Left colon (tissue), 2 donors: ENCODE measurements around the gene BTBD1. TPM values are rescaled to one million over a fixed set of nuclear protein-coding genes. Genes with fewer than 3 reads are reported as not detected.
"Not testable (repeated sequence)": the region's sequence is repeated elsewhere in the genome, so short reads cannot be mapped to it uniquely, and the experiment has no call there.

ENCODE experiments used
- ATAC-seq: fragments of 200-7000 bp; cut with Tn5 transposase; one replicate; pipeline ENCODE4 v1.9.1; 2020; ENCODE audit warnings: mild to moderate bottlenecking, moderate library complexity
- DNase-seq, 2 donors: peaks; one replicate each; pipeline ENCODE4 v3.0.0-alpha.2; 2020
- intact Hi-C, 2 donors: fragments of 100-400 bp; cut with DNase I in 1 of 2; cut with micrococcal nuclease in 1 of 2; formaldehyde crosslinking; loops; one replicate each; pipeline versions ENCODE4 v1.11.2 to v1.14.0; 2022; cut with DNase I, micrococcal nuclease
- total RNA-seq, 2 donors: library from RNA; stranded (reverse); fragmentation: NEBNext Ultra II Directional; extraction: Animal tissue kit (Norgen Biotek cat#: 25700); gene quantifications; one replicate each; pipeline ENCODE4 v1.2.1, GENCODE V29; 2021
- donor health status: DM: no; HTN: no; CAD: no.
- donor health status: DM: yes; HTN: yes; CAD: no.

Gene BTBD1
- total RNA-seq, 2 donors from 2014 or later: 62.8 to 70.1 TPM

DNA sequence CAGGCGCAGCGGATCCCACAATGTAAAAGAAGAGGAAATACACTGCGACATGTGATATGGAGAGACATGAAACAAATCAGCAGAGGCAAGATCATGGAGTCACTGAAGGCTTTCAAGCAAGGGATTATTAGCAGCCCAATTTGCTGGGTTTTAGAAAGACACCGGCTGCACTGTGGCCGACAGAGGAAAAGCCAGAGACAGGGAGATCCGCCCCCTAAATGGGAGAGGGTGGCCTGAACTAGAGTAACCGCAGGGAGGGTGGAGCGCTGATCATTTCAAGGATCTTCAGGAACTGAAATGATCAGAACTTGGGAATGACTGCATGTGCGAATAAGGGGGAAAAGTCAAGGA lies 55.0 kb downstream of the BTBD1 start:
- intact Hi-C loops: loop anchor here in 1 of 2 donors (10.0 kb wide), 1 partner anchor 477 kb away; no protein-coding TSS in a partner anchor
- ATAC-seq: no peak
- no peak for DNase-seq

DNA sequence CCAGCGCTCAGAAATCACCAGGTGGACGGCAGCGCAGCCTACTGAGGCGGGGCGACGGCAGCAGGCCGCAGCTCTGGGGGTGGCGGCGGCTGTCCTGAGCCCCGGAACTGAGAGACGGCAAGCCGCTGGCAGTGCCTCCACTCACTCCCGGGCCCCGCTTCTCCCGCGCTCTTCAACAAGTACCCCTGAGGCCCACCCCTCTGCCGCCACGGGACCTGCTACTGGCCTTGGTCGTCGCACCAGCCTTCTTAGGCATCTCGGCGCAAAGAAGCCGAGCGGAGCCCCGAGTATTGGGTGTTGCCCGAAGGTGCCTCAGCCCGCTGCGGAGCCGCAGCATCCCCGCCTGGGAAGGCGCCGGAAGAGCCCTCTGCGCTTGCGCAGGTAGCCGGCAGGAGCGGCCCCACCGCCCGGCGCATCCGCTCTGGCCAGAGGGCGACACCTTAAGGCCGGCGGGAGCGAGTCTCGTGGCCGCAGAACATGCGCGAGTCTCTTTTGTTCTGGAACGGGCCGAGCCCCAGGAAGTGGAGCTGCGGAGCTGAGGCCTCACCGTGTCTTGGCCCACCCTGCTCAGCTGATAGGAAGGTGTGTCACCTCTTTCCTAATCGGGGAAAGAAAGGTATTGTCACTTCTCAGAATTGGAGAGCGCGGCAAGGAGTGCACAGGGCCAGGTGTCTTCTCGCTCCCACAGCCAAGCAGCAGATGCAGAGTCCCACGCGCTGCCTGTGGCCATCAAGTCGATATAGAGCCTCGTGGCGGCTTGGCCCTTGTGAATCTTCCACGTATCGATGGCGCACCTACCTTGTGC lies 55.6 kb downstream of the BTBD1 start, which contains the start of gene C15orf40:
TSS of gene C15orf40 (minus strand) at position 369 of the 805 bp plus-strand sequence. CDS start at position 337, 32 bp downstream.
- intact Hi-C loops: loop anchor here in 1 of 2 donors (10.0 kb wide), 1 partner anchor 477 kb away; no protein-coding TSS in a partner anchor
- ATAC-seq: peak; percentile 98
- DNase-seq: peak; percentile 90 to 92

DNA sequence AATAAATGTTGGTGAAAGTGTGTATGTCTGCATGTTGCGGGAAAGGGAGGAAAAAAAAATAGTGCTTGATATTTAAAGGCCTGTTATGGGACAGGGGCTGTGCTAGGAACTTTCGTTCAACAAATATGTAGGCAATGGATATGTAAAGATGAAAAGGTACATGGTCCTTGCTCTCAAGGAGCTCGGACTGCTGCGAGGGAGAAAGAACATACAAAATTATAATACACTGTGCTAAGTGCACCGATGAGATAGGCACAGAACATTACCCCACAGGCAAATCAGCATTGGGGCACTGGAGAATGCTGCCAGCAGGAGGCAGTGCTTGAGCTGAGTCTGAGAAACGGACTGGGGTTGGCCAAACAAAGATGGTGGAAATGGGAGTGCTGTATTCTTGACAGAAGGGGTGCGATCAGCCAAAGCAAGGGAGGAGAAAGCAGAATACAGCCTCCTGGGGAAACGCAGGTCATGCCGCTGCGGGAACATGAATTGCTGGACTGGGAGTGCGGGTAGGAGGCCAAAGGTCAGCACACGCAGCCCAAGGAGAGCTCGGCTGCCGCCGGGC lies 56.3 kb downstream of the BTBD1 start:
- intact Hi-C loops: loop anchor here in 1 of 2 donors (10.0 kb wide), 1 partner anchor 476 kb away; no protein-coding TSS in a partner anchor
- peak; percentile 78 for ATAC-seq
- DNase-seq: peak; percentile 73 to 85

DNA sequence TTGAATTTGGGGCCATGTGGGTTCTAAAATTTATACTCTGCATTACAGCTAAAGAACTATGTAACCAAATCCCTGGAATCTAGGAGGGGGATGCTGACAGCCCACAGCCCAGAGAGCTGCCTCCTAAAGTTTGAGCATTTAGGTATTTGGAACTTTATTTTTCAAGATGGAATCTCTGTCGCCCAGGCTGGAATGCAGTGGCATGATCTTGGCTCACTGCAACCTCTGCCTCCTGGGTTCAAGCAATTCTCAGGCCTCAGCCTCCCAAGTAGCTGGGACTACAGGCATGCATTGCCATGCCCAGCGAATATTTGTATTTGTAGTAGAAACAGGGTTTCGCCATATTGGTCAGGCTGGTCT lies 66.4 kb downstream of the BTBD1 start:
- intact Hi-C loops: loop anchor here in 1 of 2 donors (10.0 kb wide), 1 partner anchor 204 kb away; the partner anchor contains the start of gene HDGFL3
- not testable (repeated sequence) for ATAC-seq, DNase-seq

DNA sequence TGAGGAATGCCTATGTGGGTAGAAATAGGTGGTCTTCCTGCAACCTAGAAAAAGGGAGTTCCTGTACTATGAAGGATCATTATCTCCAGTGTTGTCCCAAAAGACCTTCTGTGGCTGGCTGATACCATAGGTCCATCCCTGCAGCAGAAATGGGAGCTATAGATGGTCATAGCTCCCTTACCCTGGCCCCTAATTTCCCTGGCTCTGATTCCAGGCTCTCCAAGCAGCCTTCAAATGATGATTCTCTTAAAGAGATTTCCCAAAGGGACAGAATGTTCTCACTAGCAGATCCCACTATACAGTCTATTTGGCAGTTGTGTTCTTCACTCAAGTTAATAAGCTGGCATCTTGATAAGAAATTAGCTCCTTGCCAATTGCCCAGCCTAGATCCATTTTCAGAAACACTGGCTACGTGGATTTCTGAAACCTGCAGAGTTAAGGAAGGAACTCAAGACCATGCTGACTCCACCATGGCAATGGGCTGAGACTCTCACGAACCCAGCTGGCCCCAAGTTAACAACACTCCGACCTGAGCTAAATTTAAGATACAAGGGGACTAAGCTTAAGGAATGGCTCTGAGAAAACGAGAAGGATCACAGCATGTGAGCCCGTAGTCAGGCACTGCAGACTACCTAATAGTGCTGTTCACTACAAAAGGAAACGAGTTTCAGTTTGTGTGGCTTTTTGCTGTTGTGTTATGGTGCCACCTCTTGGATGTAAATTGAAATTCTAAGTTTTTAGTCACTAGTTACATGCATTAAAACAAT lies 67.0 kb downstream of the BTBD1 start:
- DNase-seq (no peak), ATAC-seq (peak; percentile 77)
- intact Hi-C loops: loop anchor here in 1 of 2 donors (10.0 kb wide), 1 partner anchor 205 kb away; the partner anchor contains the start of gene HDGFL3

DNA sequence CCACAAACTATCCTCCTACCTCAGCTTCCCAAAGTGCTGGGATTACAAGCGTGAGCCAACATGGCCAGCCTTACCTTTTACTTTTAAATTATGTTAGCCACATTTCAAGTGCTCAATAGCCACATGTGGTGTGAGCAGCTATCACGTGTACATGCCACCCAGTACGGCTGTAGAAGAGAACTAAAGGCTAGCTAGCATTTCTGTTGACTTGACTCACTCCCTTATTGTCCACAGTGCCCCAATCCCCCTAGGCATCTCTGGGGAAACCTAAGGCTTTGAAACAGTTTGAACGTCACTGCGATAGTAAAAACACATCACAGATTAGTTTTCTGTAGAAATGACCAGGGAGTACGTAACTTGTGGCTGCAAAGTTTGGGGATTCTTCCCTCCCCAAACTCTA lies 67.6 kb downstream of the BTBD1 start:
- no peak for ATAC-seq
- DNase-seq: no peak
- intact Hi-C loops: no loop called here

DNA sequence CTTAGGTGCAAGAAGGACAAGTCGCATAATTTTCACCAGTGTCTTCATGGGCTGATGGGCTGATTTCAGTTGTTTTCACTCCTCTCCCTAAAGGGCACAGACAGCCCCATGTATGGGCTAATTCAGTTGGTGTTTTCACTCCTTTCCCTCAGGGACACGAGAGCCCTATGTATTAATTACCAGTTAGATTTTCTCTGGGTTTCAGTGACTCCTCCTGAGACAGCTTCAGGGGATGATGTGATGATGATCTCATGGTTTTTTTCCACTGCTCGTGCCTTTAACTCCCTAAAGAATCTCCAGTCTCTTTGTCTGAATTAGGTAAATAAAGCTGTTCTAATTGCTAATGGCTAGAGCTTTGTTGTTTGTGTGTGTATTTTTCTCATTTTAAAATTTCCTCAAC lies 71.1 kb downstream of the BTBD1 start:
- DNase-seq (no peak), ATAC-seq (no peak)
- intact Hi-C loops: no loop called here

DNA sequence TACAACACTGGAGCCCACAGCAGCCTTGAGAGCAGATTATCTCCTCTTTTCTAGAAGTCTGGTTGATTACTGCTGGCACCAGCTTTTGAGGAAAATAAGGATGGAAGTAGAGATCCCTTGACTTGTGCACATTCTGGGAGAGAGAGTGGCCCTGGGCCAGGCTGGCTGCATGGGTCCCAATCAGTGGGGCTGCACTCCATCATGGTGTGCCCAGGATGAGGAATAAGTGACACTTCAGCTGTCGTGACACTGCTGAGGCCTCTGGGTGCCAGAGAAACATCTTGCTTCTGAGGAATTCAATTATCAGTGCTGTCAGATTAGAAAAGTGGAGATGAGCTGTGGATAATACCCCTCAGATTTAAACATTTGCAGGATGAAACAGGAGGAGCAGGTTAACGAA lies 72.0 kb downstream of the BTBD1 start:
- ATAC-seq (no peak), DNase-seq (no peak)
- intact Hi-C loops: no loop called here

DNA sequence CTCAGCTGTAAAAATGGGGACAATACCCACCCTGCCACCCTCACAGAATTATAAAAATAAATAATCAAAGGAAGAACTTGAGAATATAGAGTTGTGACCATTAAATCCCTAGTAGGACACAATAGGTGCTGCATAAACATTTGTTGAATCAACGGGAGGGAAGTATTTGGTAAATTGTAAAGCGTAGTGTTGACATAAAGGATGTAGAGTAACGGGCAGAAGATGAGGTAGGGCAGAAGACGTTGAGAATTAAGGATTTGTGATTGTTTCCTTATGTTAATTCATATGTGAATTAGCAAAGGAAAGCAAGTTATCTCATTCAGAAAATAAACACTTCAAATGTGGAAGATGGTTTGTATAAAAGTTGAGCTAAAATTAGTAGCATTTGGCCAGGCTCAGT lies 73.9 kb downstream of the BTBD1 start:
- no peak for ATAC-seq
- DNase-seq: no peak
- intact Hi-C loops: no loop called here

DNA sequence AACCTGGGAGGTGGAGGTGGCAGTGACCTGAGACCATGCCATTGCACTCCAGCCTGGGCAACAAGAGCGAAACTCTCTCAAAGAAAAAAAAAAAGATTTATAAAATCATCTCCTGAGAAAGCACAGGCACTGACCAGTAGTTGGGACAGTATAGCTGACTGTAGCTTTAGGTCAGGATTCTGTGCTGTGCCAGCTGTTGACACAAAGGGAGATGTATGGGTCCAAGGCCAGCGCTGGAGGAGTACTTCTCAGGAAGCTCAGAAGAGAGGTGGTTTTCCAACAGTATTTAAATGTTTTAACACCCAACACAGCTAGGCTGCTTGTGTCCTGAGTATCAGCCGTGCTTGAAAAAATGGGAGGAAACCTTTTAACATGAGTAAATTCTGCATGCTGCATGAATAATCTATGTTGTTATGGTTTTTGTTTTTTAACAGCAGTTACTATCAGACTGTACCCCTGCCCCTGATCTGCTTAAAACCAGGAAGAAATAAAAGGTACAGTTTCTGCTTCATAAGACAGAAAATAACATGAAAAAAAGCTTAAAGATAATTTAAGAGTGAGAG lies 74.5 kb downstream of the BTBD1 start:
- ATAC-seq (no peak), DNase-seq (no peak)
- intact Hi-C loops: no loop called here

DNA sequence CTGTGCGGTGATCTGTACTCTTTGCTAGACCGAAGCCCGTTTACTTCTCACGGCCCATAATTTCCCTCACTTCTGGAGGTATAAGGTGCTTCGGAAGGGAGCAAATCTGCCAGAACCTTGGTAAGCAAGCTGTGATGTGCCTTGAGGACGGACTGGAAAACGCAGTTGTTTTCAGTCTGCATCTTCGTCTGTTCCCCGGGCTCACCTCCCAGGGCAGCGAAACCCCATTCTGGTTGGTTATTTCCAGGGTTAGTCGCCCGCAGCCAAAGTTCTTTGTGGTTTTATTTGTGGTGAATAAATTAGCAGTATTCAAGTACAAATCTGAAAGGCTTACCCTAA lies 80.6 kb downstream of the BTBD1 start:
- peak; percentile 29 for ATAC-seq

DNA sequence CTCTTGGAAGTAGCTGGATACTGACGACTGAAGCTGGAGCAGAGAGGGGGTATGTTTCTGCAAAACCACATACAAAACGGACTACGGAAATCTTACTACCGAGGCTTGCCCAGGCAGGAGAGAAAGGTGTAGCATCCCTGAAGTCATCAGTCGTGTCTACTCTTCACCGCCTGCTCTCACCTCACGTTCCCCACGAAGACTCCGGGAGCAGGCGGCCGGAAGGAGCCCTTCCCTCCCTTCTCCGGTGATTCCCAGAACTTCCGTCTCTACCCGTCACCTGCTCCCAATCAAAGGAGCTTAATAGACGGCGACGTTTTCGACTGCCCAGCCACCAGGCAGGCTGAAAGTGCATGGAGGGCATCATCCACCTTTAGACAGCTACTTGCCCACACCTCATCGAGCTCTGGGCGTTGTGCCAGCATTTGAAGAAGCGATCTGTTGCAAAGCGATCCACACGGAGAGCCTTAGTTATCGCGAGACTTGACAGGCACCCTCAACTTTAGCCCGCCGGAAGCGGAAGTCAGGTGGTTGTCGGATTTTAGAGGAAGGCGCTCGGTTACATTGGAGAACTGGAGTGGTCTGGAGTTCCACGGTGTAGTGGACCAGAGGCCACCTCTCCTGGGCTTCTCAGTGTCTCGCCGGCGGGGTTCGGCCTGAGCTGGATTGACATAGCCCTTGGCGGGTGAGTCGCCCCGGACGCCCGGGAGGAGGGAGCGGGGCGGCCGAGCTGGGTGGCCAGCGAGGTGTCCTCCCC lies 81.2 kb downstream of the BTBD1 start, which contains the start of gene RAMAC:
TSS of gene RAMAC (plus strand) at position 523 of the 754 bp plus-strand sequence. CDS start 2,809 bp downstream, outside the sequence.
- intact Hi-C loops: no loop called here
- ATAC-seq: peak; percentile 98
- DNase-seq: peak; percentile 94 to 95

More for the DNA sequence above, 80.6 kb downstream of the BTBD1 start:
- intact Hi-C loops: no loop called here
- no peak for DNase-seq

DNA sequence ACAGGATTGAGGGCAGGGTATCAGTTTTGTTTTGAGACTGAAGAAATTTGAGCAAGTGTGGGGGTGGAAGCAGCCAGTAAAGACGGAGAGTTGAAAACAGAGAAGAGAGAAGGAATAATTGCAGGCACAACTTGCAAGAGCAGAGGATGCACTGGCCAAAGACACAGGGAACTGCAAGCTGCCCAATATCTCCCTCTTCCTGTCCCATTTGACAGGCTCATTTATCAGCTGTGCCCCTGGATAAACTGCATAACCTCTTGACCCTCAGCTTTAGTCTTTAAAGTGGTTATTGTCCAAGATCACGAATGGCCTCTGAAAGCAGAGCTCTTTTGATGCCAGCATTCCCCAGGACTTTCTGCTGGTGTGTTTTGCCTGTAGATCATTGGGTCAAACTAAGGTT lies 86.1 kb downstream of the BTBD1 start:
- no peak for ATAC-seq
- intact Hi-C loops: no loop called here

DNA sequence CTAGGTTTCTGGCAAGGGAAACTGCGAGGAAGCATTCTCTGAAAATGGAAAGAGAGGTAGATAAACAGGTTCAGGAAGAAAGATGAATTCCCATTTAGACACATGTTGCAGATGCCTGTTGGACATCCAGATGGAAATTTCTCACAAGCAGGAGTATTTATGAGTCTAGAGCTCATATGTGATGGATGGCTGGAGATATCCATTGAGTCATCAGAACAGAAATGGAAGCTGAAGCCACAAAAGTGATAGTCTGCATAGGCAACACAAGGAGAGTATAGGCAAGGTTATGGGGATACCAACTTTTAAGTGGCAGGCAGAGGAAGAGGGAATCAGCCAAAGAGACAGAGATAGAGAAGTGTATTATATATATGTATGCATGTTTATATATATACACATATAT lies 87.3 kb downstream of the BTBD1 start:
- ATAC-seq (no peak), DNase-seq (no peak)
- intact Hi-C loops: no loop called here

More for the DNA sequence above, 86.1 kb downstream of the BTBD1 start:
- DNase-seq: no peak

DNA sequence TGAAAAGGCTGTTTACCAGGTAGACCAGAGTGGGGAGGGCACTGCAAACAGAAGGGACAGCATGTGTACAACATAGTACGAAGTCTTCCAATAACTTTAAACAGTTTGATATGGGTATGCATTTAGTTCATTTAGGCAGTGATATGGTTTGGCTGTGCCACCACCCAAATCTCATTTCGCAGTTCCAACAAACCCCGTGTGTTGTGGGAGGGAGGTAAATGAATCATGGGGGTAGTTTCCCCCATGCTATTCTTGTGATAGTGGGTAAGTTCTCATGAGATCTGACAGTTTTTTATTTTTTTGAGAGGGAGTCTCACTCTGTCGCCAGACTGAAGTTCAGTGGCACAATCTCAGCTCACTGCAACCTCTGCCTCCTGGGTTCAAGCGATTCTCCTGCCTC lies 88.6 kb downstream of the BTBD1 start:
- intact Hi-C loops: no loop called here
- ATAC-seq (no peak), DNase-seq (no peak)

DNA sequence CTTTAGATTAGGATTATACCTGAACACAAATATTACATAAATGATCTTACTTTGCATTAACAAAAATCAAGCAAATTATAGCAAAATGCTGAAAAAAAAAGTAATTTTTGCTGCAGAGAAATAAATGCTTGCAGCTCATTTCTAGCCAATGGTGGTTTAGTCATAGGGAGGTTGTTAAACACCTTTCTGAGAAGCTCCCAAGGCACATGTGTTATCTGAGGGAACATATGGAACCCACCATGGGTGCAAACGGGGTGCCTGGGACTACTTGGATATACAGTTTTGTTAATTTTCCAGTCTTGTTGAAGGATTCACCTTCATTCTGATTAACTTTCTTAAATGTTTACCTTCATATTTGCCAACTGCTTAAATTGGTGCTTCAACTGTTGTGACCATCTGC lies 90.0 kb downstream of the BTBD1 start:
- intact Hi-C loops: no loop called here
- DNase-seq: no peak
- no peak for ATAC-seq

DNA sequence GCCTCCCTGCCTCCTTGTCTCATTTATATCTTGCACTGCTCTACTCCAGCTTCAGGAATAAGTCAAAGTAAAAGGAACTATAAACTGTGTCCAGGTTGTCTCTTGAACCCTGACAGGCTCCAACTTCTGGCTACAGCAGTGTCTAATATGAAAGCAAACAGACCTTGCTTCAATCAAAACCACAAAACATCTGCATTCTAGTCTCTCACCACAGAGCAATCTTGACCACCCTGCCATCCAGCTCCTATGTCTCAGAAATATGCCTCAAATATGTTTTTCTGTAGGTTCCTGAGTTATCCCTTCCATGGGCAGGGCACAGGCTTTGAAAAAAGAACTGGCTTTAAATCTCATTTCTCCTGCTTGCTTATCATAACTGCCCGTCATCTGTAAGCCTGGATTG lies 94.1 kb downstream of the BTBD1 start:
- ATAC-seq (no peak), DNase-seq (no peak)
- intact Hi-C loops: no loop called here

DNA sequence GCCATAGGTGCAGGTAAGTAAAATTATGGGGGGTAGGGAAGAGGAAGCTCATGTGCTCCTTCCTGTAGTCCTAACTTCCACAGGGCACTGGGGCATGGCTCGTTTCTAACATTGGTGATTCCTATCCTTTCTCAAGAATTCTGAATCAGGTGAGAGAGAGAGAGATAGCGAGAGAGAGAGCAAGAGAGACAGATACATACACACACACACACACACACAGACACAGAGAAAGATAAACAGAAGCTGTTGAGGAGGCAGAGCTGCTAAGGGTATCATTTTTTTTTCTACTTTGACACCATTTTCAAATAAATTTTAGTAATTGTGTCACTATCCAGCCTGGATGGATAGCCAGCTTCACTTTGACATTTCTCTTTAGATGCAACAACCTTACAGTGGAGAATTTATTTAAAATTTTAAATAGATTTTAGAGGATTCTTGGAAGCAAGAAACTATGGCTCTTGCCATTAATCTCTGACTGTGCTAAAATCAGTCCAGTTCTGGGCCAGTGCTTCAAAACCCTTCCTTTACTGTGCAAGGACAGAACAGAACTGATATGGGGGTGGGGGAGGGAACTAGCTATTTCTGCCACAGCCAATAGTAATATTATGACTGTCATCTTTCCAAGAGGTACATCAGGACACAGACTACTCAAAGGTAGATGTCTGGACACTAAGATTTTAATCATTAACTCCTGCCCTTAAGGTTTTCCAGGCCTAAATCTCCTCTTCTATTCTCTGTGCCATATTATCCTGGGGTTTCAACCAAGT lies 95.7 kb downstream of the BTBD1 start:
- intact Hi-C loops: no loop called here
- ATAC-seq (no peak), DNase-seq (no peak)
